Esophagus (tissue), 2 donors: ENCODE measurements around the gene CDYL2. TPM values are rescaled to one million over a fixed set of nuclear protein-coding genes. Genes with fewer than 3 reads are reported as not detected.
"Not testable (repeated sequence)": the region's sequence is repeated elsewhere in the genome, so short reads cannot be mapped to it uniquely, and the experiment has no call there.

ENCODE experiments used
- H3K27ac ChIP-seq, 2 donors: one replicate each; pipeline ENCODE4 v1.5.1; 2013; ENCODE audit warnings: low read depth in 2 of 2, mild to moderate bottlenecking in 2 of 2, inconsistent platforms in 1 of 2, low read length in 1 of 2, moderate library complexity in 1 of 2
- H3K27me3 ChIP-seq, 2 donors: one replicate each; pipeline ENCODE4 v1.6.1; 2013; ENCODE audit warnings: low read length in 2 of 2, control low read depth in 1 of 2, mild to moderate bottlenecking in 1 of 2; ENCODE audit not compliant: insufficient read depth in 2 of 2, control insufficient read depth in 1 of 2
- H3K36me3 ChIP-seq, 2 donors: one replicate each; pipeline ENCODE4 v1.6.1; 2013; ENCODE audit warnings: low read length in 1 of 2; ENCODE audit not compliant: control insufficient read depth in 2 of 2, insufficient read depth in 2 of 2
- H3K4me1 ChIP-seq, 2 donors: one replicate each; pipeline ENCODE4 v1.6.1; 2013; ENCODE audit warnings: low read length in 1 of 2; ENCODE audit not compliant: control insufficient read depth in 2 of 2, insufficient read depth in 2 of 2
- H3K4me3 ChIP-seq, 2 donors: one replicate each; pipeline ENCODE4 v1.5.1; 2013; ENCODE audit warnings: low read length in 2 of 2, mild to moderate bottlenecking in 2 of 2, low read depth in 1 of 2, moderate library complexity in 1 of 2
- H3K9me3 ChIP-seq, 2 donors: one replicate each; pipeline ENCODE4 v1.6.1; 2013; ENCODE audit warnings: mild to moderate bottlenecking in 2 of 2, low read depth in 1 of 2, low read length in 1 of 2, moderate library complexity in 1 of 2; ENCODE audit not compliant: control insufficient read depth in 2 of 2, insufficient read depth in 1 of 2
- WGBS, 2 donors: extraction: QIAGEN DNeasy Blood & Tissue Kit; methylation state at CpG; one replicate each; pipeline ENCODE4 v1.1.7; 2013; 5-methylcytosine and 5-hydroxymethylcytosine counted together
- polyA plus RNA-seq, 2 donors: library from polyadenylated mRNA; stranded (reverse); fragments of 200-250 nt; gene quantifications; one replicate each; pipeline ENCODE4 v1.2.3, GENCODE V29; 2013
- donor health status: healthy with polysubstance abuse.
- donor health status: Bipolar disorder and iron deficiency.

Gene CDYL2
- polyA plus RNA-seq, 2 donors, result 0.39 to 0.65 TPM

DNA sequence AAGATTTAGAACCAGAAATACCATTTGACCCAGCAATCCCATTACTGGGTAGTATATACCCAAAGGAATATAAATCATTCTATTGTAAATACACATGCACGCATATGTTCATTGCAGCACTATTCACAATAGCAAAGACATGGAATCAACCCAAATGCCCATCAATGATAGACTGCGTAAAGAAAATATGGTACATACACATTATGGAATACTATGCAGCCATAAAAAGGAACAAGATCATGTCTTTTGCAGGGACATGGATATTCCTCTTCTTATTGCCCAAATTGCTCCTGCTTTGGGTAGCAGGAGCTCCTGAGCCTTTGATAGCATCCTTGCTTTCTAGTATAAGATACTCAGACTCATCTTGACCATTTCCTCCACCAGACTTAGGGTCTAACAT is 10.9 kb upstream of the CDYL2 start:
- H3K4me3 ChIP-seq, H3K4me1 ChIP-seq, H3K27ac ChIP-seq, H3K36me3 ChIP-seq, H3K9me3 ChIP-seq, H3K27me3 ChIP-seq: not testable (repeated sequence)
- 79 to 84% methylated on average over 2 of the region's 2 CpGs for WGBS, 2 donors

DNA sequence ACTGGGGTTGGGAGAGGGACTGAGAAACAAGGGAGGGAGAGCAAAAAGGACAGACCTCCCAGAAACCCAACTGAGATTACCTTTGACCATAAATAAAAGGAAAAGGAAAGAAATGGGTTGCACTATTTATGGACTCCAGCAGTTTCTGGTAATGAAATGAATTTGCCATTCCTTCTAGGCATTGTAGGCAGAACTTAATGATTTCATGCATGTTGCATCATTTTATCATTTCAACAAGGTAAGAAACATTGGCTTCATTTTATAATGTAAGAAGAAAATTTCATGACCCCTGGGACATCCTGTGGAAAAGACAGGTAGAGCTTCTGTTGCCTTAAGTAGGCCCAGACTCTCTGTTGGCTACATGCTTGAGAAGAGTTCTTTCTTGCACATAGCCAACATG is 8.2 kb upstream of the CDYL2 start:
- Histone ChIP-seq H3K9me3 (no peaks in the 10 kb centered on the region), H3K4me3 (no peak overlapping the region), H3K27me3 (no peaks in the 10 kb centered on the region), H3K27ac (no peak overlapping the region), H3K4me1 (no peaks in the 10 kb centered on the region), H3K36me3 (no peaks in the 10 kb centered on the region)

DNA sequence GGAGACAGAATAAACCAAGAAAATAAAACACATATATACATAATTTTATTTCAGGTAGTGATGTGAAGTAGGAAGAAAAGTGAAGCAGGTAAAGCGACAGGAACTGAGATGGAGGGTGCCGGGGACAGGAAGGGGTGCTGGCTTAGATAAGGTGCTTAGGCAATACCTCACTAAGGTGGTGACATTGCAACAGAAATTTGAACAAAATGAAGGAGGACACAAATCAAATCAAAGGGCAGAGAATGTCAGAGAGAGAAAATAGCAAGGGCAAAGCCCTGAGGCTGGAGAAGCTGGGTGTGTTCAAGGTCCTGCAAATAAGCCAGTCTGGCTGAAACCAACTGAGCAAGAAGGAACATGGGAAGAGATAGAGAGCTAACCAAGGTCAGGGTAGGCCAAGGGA is 5.0 kb upstream of the CDYL2 start:
- 92 to 94% methylated on average over 2 of the region's 2 CpGs for WGBS, 2 donors
- no peaks in the 10 kb centered on the region for H3K4me1 ChIP-seq
- no peaks in the 10 kb centered on the region for H3K9me3 ChIP-seq
- H3K27ac ChIP-seq, result no peak overlapping the region
- H3K36me3 ChIP-seq, result no peaks in the 10 kb centered on the region
- no peak overlapping the region for H3K4me3 ChIP-seq
- no peaks in the 10 kb centered on the region for H3K27me3 ChIP-seq

DNA sequence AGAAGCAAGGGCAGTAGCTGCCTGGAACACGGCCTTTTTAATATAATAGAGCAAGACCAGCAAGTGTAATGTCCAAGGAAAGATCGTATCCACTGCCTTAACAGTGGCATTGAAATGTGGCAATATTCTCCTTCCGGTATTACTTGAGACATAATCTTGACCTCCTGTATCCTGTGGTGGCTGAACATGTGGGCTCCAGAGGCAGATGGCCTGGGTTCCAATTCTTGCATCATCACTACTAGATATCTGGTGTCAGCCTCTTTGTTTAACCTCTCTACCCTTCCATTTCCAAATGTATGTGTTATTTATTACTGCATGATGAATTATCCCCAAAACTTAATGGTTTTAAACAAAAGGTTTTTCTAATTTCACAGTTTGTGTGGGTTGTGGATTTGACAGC is 3.5 kb upstream of the CDYL2 start:
- Histone ChIP-seq H3K36me3 (no peaks in the 10 kb centered on the region), H3K4me3 (no peak overlapping the region), H3K9me3 (no peaks in the 10 kb centered on the region), H3K27me3 (no peaks in the 10 kb centered on the region), H3K27ac (no peak overlapping the region), H3K4me1 (no peaks in the 10 kb centered on the region)
- WGBS, 2 donors, result 85 to 90% methylated on average over 3 of the region's 3 CpGs

DNA sequence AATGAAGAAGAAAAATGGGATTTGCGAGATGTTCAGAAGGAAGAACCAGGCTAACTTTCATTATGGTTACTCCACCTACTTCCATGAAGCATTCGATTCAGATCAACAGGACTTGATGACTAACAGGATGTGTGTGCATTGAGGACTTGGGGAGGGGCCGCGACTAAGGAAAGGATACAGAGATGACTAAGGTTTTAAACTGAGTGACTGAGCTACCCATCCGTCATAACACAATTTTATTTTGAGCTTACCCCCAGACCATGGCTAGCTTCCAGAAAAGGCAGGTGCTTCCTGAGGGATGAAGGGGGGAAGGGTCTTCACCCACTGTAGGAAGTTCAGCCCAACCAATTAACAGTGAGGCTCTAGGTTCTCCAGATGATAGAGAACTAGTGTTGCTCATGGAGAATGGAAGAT is 2.5 kb upstream of the CDYL2 start:
- WGBS, 2 donors, result 51 to 61% methylated on average over 5 of the region's 5 CpGs
- Histone ChIP-seq H3K27me3 (no peaks in the 10 kb centered on the region), H3K27ac (no peak overlapping the region)

DNA sequence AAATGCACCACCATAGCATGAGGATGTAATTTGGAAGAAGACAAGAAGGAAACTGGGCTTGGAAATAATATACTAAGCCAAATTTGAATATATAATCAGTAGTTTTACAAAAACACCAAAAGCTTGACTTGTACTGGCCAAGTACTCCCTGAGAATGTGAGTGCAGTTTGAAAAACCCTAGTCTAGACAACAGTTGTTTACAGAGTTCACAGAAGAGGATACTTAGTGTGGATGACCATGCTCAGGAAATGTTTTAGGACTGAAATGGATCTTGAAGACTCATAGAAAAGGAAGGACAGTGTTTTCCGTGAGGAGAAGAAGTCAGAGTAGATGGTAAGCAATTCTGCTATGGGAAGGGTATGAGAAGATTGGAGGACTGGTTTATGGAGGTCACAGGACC is 1.9 kb upstream of the CDYL2 start:
- WGBS, 2 donors, result 94 to 100% methylated on average over 1 of the region's 1 CpG
- Histone ChIP-seq H3K27me3 (no peaks in the 10 kb centered on the region), H3K4me3 (no peak overlapping the region), H3K4me1 (no peaks in the 10 kb centered on the region), H3K27ac (no peak overlapping the region), H3K9me3 (no peaks in the 10 kb centered on the region), H3K36me3 (no peaks in the 10 kb centered on the region)

More for the DNA sequence above, 2.5 kb upstream of the CDYL2 start:
- Histone ChIP-seq H3K4me1 (no peaks in the 10 kb centered on the region), H3K36me3 (no peaks in the 10 kb centered on the region), H3K4me3 (no peak overlapping the region), H3K9me3 (no peaks in the 10 kb centered on the region)

DNA sequence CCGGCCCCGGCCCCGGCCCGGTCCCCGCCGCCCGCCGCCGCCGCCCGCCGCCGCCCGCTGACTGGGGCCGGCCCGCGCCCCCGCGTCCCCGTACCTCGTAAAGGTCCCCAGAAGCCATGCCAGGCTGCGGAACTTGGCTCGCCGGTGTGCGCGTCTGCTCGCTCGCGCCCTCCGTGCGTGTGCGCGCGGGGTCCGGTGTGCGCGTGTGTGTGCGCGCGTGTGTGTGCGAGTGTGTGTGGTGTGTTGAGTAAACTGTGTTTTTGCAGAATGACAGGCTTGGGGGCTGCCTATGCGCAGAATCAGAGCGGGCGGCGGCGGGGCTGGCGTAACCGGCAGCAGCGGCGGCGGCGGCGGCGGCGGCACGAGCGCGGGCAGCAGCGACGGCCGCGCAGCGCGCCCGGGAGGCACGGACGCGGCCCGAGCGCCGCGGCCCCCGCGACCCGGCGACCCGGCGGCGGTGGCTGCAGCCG is 307 bp downstream of the CDYL2 start:
- H3K36me3 ChIP-seq, result no peaks in the 10 kb centered on the region
- H3K27me3 ChIP-seq, result no peaks in the 10 kb centered on the region
- peak overlapping the region; percentile 22 to 38 for H3K27ac ChIP-seq
- H3K9me3 ChIP-seq, result no peaks in the 10 kb centered on the region
- WGBS, 2 donors, result 0 to 1% methylated on average over 13 to 80 of the region's 80 CpGs
- peak overlapping the region; percentile 82 to 92 for H3K4me3 ChIP-seq
- no peaks in the 10 kb centered on the region for H3K4me1 ChIP-seq

DNA sequence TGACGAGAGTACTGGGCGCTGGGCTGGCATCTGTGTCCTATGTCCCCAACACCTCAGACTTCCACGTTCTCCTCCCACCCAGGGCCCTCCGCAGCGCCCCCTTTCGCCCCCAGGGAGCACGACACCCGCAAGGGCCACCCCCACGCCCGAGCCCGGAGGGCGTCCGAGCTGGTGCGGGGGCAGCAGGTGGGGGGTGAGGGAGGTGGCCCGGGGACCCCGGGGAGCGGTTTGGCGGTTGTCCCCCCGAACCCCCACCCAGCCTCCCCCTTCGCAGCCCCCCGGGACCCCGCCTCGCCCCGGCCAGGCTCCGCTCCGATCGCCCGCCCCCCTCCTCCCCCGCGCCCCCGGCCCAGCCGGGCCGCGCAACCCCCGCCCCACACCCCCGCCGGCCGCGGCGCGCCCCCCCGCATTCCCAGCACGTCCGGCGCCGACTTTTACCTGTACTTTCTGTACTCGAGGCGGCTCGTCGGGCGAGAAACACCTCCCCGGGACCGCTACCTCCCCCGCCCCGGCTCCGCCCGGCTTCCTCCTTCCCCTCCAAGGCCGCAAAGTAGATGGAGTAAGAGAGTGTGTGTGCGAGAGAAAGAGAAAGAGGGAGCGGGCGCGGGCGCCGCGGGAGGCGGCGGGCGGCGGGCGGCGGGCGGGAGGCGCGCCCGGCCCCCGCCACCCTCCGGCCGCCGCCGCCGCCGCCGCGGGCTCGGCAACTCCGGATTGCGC is 901 bp downstream of the CDYL2 start:
- Histone ChIP-seq H3K36me3 (no peaks in the 10 kb centered on the region), H3K4me3 (peak overlapping the region; percentile 40 to 82), H3K27me3 (no peaks in the 10 kb centered on the region), H3K27ac (no peak overlapping the region), H3K4me1 (no peaks in the 10 kb centered on the region), H3K9me3 (no peaks in the 10 kb centered on the region)
- WGBS, 2 donors, result 4 to 7% methylated on average over 31 to 84 of the region's 87 CpGs

DNA sequence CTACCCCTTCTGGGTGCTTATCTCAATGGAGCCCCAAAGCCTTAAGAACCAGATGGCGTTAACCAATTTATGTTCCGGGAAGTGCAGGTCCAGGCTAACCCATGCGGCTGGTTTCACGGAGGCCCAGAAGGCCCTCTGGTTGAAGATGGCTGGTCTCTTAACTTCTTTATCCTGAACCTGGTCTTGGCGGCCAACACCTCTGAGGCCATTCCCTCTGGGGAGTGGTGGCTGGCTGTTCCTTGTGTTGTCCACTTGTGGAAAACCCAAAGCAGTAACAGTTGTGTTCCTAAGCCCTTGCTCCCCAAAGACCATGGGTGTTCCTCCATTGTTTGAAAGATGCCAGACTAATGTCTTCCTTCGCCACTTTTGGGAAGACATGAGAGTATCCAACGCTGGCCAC is 1.5 kb downstream of the CDYL2 start:
- Histone ChIP-seq H3K9me3 (no peaks in the 10 kb centered on the region), H3K27ac (no peak overlapping the region), H3K4me1 (no peaks in the 10 kb centered on the region), H3K4me3 (no peak overlapping the region), H3K36me3 (no peaks in the 10 kb centered on the region), H3K27me3 (no peaks in the 10 kb centered on the region)
- WGBS, 2 donors, result 91 to 98% methylated on average over 7 of the region's 7 CpGs

DNA sequence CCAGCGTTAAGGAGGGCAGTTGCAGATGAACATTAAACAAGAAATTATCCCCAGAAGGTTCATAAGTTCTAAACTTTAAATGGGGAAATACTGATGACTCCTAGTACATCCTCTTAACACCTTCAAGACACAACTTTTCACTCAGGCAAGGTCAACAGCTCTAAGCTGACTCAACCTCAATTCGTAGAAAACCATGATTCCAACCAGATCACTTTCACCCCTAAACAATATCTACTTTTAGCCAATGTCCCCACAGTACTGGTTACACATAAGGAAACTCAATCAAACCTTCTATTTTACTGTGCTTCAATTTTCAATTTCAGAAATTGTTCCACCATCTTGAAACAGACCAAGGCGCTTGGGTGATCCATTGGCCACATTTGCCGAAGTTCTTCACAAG is 2.3 kb downstream of the CDYL2 start:
- WGBS, 2 donors, result 93 to 95% methylated on average over 4 of the region's 4 CpGs
- Histone ChIP-seq H3K27ac (no peak overlapping the region), H3K4me3 (no peak overlapping the region)

More for the DNA sequence above, 2.3 kb downstream of the CDYL2 start:
- Histone ChIP-seq H3K4me1 (no peaks in the 10 kb centered on the region), H3K36me3 (no peaks in the 10 kb centered on the region), H3K9me3 (no peaks in the 10 kb centered on the region), H3K27me3 (no peaks in the 10 kb centered on the region)
